HG02870 (cell line): ENCODE results near the gene TIGD7.
A peak's percentile ranks its signal among the peaks of the same experiment; 100 is the strongest.
"Not testable (repeated sequence)": the region's sequence is repeated elsewhere in the genome, so short reads cannot be mapped to it uniquely, and the experiment has no call there.

Experiments used
- ATAC-seq: cut with Tn5 transposase; IDR thresholded peaks from one replicate; pipeline ENCODE4 v1.9.1; 2021; ENCODE audit warnings: mild to moderate bottlenecking, moderate library complexity; ENCODE audit not compliant: unreplicated experiment

TIGD7 gene

DNA sequence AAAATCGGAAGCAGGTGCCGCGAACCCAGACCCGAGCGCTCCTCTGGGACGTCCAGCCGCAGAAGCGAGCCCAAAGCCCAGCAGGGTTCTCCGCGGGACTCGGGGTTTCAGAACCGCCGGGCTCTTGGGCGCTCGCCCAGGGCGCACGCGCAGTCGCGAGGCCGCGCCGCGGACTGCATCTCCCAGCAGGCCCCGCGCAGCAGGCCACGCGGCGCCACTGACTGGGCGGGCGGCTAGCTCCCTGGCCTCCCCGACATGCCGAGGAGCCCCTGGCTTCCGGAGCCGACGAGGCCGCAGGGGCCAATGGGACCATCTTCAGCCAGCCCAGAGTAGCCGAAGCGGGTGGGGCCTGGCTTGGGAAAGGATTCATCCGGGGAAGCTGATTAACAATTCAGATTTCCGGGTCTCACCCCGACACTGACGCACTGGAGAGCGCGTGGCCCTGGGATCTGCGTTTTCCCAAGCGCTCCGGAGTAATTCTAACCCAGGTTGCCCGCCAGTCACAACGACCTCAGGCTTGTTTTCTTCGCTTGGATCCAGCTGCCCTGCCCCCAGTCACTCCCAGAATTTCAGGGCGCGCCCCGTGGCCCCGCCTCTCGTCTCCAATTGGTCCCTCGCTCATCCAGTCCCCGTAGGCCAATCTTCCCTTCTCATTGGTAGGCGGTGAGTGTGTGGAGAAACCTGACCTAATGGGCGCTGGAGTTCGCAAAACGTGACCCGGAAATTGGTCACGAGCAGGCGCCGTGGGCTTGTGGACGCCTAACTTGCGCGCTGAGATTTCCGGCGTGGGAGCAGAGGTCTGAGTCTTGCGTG is 22.3 kb downstream of the TIGD7 start, which contains the start of gene ZNF263:
TSS of gene ZNF263 (plus strand) at position 762 of the 813 bp plus-strand sequence. CDS start 328 bp downstream, outside the sequence.
- ATAC-seq: peak; percentile 78

DNA sequence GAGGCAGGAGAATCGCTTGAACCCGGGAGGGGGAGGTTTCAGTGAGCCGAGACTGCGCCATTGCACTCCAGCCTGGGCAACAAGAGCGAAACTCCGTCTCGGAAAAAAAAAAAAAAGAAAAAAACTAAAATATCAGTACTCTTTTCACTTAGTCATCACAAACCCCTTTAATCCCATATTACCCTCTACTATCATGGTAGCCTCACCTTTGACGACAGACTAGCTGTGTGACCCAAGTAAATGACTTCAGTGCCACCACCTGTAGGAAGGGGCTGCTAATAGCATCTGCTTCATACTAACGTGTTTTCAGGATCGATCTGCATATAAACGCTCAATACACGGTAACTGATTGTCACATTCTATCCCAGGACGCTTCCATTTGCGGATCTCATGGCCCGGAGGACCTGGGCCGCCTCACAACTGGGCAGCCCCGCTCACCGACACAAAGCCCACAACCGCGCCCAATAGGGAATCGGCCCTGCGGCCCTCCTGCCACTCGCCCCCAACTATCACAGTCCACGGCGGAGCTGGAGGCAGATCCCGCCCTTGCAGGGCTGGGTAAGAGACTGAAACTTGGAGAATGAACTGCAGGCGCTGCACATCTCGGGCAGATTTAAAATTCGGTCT is 23.0 kb downstream of the TIGD7 start:
- ATAC-seq: peak; percentile 16

DNA sequence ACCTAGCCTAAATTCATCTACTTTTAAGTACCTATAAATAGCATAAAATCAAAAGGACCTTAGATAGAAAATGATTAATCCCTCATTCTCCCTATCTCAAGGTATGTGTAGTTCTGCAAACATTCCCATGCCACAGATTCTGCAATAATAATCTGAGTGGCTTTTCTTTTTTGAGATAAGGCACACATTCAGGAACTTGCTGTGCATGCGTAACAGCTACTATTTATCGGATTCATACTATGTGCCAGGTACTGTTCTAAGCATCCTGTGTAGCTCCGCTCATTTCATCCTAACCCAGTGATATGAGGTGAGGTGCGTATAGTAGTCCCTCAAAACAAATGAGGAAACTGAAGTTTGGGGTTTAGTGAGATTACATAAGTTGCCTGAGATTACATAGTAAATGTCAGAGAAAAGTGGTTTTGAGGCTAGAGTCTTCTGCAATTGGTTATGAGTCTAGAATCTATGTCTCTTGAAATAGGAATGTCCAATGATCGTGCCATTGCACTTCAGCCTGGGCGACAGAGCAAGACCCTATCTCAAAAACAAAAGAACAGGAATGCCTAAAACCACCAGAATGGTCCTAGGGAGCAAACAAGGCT is 23.9 kb downstream of the TIGD7 start:
- no peak for ATAC-seq

DNA sequence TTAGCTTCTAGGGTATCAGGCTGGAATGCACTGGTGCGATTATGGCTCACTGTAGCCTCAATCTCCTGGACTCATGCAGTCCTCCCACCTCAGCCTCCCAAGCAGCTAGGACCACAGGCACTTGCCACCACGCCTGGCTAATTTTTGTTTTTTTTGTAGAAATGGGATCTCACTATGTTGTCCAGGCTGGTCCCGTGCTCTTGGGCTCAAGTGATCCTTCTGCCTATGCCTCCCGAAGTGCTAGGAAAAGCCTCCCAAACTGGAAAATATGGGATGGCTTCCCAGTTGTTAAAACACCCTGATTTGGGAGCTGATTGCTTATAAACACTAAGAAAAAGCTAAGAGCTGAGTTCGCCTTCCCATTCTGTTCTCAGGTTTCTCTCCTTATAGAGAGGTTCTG is 28.6 kb downstream of the TIGD7 start:
- ATAC-seq: no peak

DNA sequence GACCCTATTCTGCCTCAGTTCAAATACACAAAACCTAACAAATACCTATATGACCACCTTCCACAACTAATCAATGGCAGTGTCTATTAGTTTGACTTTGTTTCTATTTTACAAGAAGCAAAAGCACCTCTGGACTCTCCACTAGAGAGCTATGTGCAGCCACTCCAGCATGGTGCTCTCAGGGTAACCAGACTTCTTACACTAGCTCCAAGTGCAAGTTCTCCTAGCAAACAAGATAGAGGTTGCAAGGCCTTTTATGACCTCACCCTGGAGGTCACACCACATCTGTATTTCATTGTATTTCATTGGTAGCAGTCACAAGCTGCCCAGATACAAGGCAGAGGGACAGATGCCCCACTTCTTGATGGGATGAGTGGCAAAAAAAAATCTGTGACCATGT is 30.3 kb downstream of the TIGD7 start:
- no peak for ATAC-seq

DNA sequence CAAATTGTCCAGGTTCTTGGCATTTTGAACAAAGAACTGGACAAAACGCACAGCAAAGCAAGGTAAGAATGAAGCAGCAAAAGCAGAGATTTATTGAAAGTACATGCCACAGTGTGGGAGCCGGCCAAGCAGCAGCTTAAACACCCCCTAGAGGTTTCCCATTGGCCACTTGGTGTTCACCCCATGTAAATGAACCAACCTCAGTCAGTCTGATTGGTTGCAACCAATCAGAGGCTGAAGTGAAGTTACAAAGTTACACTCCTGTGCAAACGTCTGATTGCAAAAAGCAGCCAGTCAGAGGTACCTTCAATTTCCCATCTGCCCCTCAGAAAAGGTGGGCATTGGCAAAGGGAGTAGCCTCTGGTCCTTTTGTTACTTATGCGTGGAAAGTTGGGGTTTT is 30.7 kb downstream of the TIGD7 start:
- no peak for ATAC-seq

DNA sequence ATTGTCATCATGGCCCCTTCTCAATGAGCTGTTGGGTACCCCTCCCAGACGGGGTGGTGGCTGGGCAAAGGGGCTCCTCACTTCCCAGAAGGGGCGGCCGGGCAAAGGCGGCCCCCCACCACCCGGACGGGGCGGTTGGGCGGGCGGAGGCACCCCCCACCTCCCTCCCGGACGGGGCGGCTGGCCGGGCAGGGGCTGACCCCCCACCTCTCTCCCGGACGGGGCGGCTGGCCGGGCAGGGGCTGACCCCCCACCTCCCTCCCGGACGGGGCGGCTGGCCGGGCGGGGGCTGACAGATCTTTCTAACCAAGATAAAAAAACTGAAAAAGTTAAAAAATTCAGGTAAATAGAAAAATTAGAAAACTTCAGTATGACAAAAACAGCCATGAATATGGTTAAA is 33.9 kb downstream of the TIGD7 start:
- ATAC-seq: not testable (repeated sequence)

DNA sequence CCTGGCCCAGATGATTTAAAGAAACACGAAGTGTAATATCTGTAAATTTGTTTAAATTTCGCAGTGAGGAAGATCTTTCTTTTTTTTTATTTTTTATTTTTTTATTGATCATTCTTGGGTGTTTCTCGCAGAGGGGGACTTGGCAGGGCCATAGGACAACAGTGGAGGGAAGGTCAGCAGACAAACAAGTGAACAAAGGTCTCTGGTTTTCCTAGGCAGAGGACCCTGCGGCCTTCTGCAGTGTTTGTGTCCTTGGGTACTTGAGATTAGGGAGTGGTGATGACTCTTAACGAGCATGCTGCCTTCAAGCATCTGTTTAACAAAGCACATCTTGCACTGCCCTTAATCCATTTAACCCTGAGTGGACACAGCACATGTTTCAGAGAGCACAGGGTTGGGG is 34.5 kb downstream of the TIGD7 start:
- not testable (repeated sequence) for ATAC-seq

DNA sequence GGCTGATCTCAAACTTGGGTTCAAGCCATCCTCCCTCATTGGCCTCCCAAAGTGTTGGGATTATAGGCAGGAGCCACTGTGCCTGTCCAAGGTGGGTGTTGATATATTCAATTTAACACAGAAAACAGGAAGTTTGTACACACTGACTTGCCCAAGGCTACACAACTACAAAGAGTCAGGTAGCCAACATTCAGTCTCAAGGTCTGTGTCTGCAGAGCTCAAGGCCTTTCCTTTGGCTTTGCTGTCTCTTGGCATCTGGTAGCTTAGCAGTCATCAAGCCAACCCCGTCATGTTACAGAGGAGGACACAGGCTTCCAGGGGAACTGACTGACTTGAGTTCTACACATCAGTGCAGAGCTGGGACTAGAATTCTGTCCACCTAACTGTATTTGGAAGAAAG is 36.9 kb downstream of the TIGD7 start:
- no peak for ATAC-seq

DNA sequence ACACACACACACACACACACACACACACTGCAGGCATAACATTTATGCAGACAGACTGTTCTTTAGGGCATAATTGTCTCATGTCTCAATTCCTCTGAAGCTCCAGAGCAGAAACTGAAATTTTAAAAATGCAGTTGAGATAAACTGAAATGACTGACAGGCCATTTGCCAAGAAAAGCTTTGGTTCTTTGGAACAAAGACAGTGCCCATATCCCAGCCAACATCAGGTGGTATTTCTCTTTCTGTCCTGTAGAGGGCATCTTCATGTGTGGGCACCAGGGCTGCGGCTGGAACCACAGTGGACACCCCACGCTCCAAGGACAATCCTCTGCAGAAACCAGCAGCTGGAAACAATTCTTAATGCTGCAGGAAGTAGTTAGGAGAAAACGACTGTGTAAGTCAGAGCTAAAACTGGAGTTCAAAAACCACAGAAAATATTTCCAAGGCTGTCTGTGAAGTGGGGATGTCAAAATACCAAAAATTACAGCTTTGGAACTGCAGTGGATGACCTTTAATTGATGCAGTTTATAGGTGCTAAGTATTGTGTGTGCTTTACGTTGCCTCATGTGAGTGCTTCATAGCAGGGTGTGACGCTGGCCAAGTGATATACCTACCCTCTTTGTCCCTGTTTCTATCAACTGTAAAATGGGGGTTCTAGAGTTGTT is 38.2 kb downstream of the TIGD7 start:
- no peak for ATAC-seq

DNA sequence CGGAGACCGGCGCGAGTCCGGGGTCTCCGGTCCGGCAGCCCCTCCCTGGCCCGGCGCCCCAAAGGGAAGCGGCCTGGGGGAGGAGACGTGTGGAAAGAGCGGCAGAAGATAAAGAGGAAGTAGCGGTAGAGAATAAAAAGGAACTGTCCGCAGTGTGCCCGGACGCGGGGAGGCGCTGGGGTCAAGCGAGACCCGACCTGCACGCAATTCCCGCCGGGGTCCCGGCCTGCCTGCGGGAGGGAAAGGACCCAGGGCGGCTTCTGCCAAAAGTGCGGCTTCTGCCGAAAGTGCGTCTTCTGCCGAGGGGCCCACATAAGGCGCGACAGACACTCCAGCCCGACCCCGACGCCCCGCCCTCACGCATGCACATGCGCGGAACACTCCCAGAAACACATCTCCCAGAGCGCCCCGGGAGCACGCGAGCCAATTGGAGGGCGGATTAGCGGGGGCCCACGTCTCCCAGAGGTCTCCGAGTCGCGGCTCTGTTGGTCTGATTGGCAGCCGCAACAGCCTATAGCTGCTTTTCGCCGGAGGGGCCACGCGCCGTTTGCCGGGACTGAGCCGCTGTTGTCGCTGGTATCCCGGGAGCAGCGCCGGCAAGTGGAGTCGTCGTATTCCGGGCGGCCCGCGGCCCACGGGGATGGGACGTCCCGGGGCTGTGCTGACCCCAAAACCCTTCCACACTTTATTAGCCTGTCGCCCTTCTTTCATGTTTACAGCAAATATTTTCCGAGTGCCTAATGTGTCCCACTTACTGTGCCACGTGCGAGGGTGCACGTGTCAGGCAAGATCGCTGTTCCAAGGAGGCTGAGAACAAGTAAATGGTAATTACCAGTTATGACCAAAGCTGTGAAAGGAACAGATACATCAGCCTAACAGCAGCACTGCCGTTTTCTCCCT is 40.8 kb downstream of the TIGD7 start:
- peak; percentile 89 for ATAC-seq

DNA sequence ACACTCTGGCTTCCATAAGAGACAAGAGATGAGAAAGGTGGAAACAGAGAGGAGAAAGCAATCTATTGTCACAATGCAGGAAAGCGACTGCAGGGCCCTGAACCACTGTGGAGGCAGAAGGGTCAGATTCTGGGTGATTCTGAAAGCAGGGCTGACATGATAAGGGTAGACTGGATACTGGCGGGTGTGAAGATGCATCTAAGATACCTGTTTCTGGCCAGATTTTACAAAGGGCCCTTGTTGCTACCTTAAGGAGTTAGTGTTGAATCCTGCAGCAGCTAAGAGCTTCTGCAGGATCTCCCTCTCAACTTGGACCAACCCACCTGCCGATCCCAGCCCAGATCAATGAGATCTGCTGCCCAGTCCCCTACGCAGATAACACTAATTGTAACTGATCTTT is 42.7 kb downstream of the TIGD7 start:
- no peak for ATAC-seq

DNA sequence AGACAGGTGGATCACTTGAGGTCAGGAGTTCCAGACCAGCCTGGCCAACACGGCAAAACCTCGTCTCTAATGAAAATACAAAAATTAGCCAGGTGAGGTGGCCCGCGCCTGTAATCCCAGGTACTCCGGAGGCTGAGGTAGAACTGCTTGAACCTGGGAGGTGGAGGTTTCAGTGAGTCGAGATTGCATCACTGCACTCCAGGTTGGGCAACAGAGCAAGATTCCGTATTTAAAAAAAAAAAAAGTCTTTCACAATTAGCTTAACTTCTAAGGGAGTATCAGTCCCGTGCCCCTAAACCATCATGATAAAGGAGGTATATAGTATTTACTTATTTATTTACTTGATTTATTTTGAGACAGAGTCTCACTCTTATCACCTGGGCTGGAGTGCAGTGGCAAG is 45.4 kb downstream of the TIGD7 start:
- ATAC-seq: no peak

DNA sequence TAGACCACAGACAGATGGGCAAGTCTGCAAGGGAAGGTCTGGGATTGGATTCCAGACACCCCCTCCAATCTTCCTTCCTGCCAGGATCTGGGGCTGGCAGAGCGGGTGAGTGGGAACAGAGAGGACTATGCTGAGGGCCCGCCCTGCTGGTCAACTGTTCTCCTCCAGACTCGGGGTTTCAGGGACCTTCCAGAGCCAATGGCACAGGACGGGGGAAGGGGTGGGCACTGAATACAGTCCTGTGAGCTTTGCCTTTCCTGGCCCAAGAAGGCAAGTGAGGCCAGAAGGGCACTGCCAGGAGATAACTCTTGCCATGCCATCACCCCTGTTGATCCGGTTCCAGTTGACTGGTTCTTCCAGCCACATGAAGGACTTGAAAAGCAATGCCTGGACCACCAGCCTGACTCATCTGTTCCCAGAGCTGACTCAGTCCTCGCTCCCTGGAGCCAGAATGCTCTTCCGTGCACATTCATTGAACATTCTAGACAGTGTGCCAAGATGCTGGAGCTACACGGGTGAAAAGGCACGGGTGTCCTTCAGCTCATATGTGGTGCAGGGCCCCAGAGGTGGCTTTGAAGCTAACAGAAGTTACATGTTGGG is 48.3 kb downstream of the TIGD7 start:
- no peak for ATAC-seq

DNA sequence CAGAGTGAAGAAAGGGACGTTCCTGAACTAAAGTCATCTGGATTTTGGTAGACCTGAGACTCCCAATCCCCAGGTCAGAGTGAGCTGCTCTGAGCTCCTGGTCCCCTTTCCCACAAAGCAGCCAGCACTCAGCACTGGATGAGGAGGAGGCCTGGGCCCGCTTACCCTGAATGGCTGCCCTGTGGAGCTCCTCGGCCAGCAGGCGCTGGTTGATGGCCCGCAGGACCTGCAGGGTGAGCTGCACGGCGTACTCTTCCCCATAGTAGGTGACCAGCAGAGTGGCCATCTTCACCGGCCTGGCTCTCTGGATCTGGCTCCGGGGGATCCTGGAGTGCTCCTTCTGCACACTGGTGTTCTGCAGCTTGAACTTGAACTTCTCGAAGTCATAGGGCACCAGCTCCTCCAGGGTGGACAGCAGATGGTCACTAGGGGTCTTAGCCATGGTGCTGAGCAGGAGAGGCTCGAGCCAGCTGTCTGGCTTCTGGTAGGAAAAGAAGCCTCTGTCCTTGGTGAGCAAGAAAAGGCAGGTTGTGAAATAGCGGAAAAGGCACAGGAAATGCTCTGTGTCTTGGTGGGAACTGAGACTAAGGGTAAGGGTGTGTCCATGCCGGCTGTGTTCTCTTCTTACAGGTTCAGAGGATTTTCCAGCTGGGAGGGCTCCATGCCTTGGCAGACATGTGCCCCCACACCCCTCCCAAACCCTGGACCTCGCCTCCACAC is 48.9 kb downstream of the TIGD7 start, which contains the start of gene MEFV:
TSS of gene MEFV (minus strand) at position 488 of the 720 bp plus-strand sequence. CDS start at position 442, 46 bp downstream.
- no peak for ATAC-seq

DNA sequence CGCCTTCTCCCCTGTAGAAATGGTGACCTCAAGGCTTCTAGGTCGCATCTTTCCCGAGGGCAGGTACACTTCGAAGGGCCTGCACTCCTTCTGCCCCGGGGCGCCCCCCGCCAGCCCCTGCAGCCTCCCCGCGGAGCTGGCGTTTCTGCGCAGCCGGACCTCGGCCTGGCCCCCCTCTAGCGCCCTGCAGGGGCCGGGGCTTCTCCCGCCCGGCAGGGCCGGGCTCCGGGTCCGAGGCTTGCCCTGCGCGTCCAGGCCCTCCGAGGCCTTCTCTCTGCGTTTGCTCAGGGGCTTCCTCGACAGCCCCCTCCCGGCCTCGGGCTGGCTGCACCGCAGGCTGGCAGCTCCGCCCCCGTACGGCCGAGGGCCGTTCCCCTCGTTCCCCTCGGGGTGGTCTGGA is 50.9 kb downstream of the TIGD7 start:
- ATAC-seq: no peak

DNA sequence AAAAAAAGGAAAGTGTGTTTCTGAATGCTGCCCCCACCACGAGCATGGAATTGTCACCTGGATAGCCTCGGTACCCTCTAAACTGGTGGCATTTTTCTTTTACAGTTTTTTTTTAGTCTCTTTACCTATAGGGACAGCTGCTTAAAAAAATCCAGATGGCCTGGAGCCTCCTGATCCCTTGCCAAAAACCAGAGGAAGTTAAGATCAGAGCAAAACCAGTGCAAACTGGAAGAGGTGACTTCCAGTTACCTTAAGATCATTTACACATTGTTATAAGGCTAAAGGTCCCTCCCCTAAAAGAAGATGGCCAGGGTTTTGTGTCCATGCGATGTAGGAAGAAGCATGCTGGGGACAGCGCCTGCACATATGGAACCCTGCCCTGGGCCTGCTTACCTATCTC is 52.3 kb downstream of the TIGD7 start:
- ATAC-seq: no peak

DNA sequence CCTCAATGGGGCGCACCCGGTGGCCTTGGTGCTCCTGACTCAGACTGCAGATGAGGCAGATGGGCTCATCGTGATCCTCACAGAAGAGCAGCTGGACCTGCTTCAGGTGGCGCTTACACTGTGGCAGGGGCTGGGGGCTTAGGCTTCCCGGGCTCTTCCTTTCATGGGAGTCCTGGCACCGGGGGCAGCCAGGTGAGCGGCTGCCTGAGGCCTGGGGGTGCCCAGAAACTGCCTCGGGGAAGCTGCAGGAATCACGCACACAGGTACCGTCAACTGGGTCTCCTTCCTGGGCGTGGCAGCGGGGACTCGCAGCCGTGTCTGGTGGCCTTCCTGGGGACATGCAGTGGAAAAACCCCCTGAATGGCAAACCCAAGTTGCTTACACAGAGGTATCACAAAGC is 55.8 kb downstream of the TIGD7 start:
- no peak for ATAC-seq

DNA sequence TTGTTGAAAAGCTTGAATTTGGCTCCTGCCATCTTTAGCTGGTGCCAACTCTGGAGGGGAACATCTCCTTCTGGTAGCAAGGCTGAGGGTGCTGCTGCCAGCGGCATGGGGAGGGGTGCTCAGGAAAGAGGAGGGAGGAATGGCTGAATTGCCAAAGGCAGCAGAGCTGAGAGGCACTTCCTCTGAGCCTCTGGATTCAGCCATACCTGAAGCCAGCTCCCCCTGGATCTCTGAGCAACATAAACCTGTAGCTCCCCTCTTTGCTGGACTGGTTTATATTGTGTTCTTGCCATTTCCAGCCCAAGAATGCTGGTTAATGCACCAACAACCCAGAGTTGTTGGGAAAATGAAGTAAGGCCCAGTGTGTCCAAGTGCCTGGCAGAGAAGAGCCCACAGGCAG is 56.2 kb downstream of the TIGD7 start:
- ATAC-seq: no peak
